Measurements from ENCODE around the gene CEMIP2. TPM values are rescaled to one million over a fixed set of nuclear protein-coding genes. Genes with fewer than 3 reads are reported as not detected.
A peak's percentile ranks its signal among the peaks of the same experiment; 100 is the strongest.

CEMIP2 gene
- total and polyA plus RNA-seq, 2 of the 13 experiments (the other 11 are each of a cell fraction or from before 2014, with no cell fraction given): 94.3 to 128 TPM

DNA sequence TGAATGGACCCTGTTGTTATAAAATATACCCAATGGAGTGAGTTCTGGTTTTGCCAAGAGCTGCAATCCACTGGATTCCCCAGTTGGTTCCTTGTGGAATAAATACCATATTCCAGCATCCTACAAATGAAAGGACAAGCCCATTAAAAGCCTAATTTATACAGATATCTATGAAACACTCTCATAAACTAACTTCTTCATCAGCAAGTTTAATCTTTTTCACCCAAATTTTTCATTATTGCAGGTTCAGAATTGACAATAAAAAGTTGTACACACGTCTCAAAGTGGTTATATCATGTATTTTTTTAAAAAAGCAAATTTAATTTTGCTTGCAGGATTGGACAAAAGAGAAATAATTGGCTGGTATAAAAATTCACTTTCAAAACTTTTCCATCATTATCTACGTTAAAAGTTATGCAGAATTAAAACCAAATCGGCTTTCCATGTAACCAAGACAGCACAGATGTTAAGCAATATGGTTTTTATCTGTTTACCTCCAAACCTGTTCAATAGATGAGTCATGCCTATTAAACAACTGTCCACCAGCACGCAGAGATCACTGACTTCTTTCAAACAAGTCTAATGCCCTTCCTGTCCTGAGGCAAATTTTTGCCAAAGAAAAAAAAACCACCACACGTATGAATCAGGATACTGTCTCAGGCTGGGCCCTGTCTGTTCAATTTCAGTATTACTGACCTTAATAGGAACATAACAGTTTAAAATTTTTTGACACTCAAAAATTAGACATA, 42.5 kb downstream of the CEMIP2 start (continued):
- TF ChIP-seq, protein P1, sequence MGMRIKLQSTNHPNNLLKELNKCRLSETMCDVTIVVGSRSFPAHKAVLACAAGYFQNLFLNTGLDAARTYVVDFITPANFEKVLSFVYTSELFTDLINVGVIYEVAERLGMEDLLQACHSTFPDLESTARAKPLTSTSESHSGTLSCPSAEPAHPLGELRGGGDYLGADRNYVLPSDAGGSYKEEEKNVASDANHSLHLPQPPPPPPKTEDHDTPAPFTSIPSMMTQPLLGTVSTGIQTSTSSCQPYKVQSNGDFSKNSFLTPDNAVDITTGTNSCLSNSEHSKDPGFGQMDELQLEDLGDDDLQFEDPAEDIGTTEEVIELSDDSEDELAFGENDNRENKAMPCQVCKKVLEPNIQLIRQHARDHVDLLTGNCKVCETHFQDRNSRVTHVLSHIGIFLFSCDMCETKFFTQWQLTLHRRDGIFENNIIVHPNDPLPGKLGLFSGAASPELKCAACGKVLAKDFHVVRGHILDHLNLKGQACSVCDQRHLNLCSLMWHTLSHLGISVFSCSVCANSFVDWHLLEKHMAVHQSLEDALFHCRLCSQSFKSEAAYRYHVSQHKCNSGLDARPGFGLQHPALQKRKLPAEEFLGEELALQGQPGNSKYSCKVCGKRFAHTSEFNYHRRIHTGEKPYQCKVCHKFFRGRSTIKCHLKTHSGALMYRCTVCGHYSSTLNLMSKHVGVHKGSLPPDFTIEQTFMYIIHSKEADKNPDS (CRISPR knock-in tag; IDR thresholded peaks at IDR 0.05): no peak
- TF ChIP-seq ZNF263 (CRISPR knock-in tag; IDR thresholded peaks at IDR 0.05) (no peak), TBL1XR1 (IDR thresholded peaks at IDR 0.05; ENCODE audit: borderline replicate concordance, low read length, partially characterized antibody) (peak; percentile 52), NR2C2 (CRISPR knock-in tag; IDR thresholded peaks at IDR 0.05; ENCODE audit: borderline replicate concordance) (no peak), ZMAT3 (CRISPR knock-in tag; conservative IDR thresholded peaks at IDR 0.05) (no peak), ZNF747 (CRISPR knock-in tag; IDR thresholded peaks at IDR 0.05; ENCODE audit: borderline replicate concordance) (no peak), KDM6A (CRISPR knock-in tag; IDR thresholded peaks at IDR 0.05; ENCODE audit: low read depth) (0 out of 2 replicates have a peak, but pooled peaks have one; percentile 16), ZNF274 (CRISPR knock-in tag; IDR thresholded peaks at IDR 0.05) (no peak), SRSF1 (optimal IDR thresholded peaks at IDR 0.05; ENCODE audit: low read depth, low read length) (no peak), KLF12 (CRISPR knock-in tag; IDR thresholded peaks at IDR 0.05; ENCODE audit: borderline replicate concordance) (no peak)
- TF ChIP-seq, protein P2, sequence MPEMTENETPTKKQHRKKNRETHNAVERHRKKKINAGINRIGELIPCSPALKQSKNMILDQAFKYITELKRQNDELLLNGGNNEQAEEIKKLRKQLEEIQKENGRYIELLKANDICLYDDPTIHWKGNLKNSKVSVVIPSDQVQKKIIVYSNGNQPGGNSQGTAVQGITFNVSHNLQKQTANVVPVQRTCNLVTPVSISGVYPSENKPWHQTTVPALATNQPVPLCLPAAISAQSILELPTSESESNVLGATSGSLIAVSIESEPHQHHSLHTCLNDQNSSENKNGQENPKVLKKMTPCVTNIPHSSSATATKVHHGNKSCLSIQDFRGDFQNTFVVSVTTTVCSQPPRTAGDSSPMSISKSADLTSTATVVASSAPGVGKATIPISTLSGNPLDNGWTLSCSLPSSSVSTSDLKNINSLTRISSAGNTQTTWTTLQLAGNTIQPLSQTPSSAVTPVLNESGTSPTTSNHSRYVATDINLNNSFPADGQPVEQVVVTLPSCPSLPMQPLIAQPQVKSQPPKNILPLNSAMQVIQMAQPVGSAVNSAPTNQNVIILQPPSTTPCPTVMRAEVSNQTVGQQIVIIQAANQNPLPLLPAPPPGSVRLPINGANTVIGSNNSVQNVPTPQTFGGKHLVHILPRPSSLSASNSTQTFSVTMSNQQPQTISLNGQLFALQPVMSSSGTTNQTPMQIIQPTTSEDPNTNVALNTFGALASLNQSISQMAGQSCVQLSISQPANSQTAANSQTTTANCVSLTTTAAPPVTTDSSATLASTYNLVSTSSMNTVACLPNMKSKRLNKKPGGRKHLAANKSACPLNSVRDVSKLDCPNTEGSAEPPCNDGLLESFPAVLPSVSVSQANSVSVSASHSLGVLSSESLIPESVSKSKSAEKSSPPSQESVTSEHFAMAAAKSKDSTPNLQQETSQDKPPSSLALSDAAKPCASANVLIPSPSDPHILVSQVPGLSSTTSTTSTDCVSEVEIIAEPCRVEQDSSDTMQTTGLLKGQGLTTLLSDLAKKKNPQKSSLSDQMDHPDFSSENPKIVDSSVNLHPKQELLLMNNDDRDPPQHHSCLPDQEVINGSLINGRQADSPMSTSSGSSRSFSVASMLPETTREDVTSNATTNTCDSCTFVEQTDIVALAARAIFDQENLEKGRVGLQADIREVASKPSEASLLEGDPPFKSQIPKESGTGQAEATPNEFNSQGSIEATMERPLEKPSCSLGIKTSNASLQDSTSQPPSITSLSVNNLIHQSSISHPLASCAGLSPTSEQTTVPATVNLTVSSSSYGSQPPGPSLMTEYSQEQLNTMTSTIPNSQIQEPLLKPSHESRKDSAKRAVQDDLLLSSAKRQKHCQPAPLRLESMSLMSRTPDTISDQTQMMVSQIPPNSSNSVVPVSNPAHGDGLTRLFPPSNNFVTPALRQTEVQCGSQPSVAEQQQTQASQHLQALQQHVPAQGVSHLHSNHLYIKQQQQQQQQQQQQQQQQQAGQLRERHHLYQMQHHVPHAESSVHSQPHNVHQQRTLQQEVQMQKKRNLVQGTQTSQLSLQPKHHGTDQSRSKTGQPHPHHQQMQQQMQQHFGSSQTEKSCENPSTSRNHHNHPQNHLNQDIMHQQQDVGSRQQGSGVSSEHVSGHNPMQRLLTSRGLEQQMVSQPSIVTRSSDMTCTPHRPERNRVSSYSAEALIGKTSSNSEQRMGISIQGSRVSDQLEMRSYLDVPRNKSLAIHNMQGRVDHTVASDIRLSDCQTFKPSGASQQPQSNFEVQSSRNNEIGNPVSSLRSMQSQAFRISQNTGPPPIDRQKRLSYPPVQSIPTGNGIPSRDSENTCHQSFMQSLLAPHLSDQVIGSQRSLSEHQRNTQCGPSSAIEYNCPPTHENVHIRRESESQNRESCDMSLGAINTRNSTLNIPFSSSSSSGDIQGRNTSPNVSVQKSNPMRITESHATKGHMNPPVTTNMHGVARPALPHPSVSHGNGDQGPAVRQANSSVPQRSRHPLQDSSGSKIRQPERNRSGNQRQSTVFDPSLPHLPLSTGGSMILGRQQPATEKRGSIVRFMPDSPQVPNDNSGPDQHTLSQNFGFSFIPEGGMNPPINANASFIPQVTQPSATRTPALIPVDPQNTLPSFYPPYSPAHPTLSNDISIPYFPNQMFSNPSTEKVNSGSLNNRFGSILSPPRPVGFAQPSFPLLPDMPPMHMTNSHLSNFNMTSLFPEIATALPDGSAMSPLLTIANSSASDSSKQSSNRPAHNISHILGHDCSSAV (CRISPR knock-in tag; IDR thresholded peaks at IDR 0.05; ENCODE audit: borderline replicate concordance): no peak
- TF ChIP-seq, protein P3, sequence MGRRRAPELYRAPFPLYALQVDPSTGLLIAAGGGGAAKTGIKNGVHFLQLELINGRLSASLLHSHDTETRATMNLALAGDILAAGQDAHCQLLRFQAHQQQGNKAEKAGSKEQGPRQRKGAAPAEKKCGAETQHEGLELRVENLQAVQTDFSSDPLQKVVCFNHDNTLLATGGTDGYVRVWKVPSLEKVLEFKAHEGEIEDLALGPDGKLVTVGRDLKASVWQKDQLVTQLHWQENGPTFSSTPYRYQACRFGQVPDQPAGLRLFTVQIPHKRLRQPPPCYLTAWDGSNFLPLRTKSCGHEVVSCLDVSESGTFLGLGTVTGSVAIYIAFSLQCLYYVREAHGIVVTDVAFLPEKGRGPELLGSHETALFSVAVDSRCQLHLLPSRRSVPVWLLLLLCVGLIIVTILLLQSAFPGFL (CRISPR knock-in tag; IDR thresholded peaks at IDR 0.05): no peak
